Stimulated activated effector memory CD8-positive, alpha-beta T cell treated with anti-CD3 and anti-CD28 coated beads, Interleukin-12 subunit alpha, Interleukin-12 subunit beta, amount 100 ng/mL, for 72 hours (primary cell): ENCODE data around the gene PON2.
"Not testable (repeated sequence)": the region's sequence is repeated elsewhere in the genome, so short reads cannot be mapped to it uniquely, and the experiment has no call there.

ENCODE experiments used
- ATAC-seq: fragments of 150-1000 bp; cut with Tn5 transposase; 2 replicates; pipeline ENCODE4 v1.10.0; 2021
- DNase-seq, 2 donors: peaks; one replicate each; pipeline ENCODE4 v3.0.0; 2021 to 2022; ENCODE audit warnings: low spot score in 2 of 2
- H3K27ac Mint-ChIP-seq: one replicate; pipeline ENCODE4 v1.8.0; 2022; ENCODE audit warnings: mild to moderate bottlenecking, mixed read lengths
- H3K36me3 Mint-ChIP-seq: one replicate; pipeline ENCODE4 v1.8.0; 2022; ENCODE audit warnings: mild to moderate bottlenecking, mixed read lengths
- H3K4me1 Mint-ChIP-seq: one replicate; pipeline ENCODE4 v1.8.0; 2022; ENCODE audit warnings: mixed read lengths
- H3K4me3 Mint-ChIP-seq: one replicate; pipeline ENCODE4 v1.8.0; 2022; ENCODE audit warnings: mild to moderate bottlenecking, mixed read lengths
- H3K9me3 Mint-ChIP-seq: one replicate; pipeline ENCODE4 v1.8.0; 2022; ENCODE audit warnings: mixed read lengths

PON2 gene

GRCh38 chr7:95396136-95397032, 38.4 kb downstream of the PON2 start, which contains the start of gene PON3:
Gene PON3, minus strand, starts transcription at chr7:95396375. Its CDS starts 25 bp downstream, at chr7:95396350.
- Mint-ChIP-seq H3K4me1 (no peaks in the 10 kb centered on the region), H3K4me3 (peak within 1 kb of the TSS; percentile 40), H3K9me3 (no peaks in the 10 kb centered on the region), H3K27ac (no peak within 1 kb of the TSS), H3K36me3 (no peaks in the 10 kb centered on the region)
- peak in 1 of 2 donors; percentile 52 for DNase-seq
- ATAC-seq = peak; percentile 79

GRCh38 chr7:95395755-95396135, 39.1 kb downstream of the PON2 start:
- Mint-ChIP-seq H3K4me3 (peak overlapping the region; percentile 40), H3K4me1 (no peaks in the 10 kb centered on the region), H3K9me3 (no peaks in the 10 kb centered on the region), H3K27ac (no peak overlapping the region), H3K36me3 (no peaks in the 10 kb centered on the region)
- ATAC-seq (no peak), DNase-seq (no peak)

GRCh38 chr7:95394370-95394769, 40.5 kb downstream of the PON2 start:
- Mint-ChIP-seq H3K36me3 (no peaks in the 10 kb centered on the region), H3K4me3 (no peak overlapping the region), H3K4me1 (no peaks in the 10 kb centered on the region), H3K27ac (no peak overlapping the region), H3K9me3 (no peaks in the 10 kb centered on the region)
- ATAC-seq = no peak
- no peak for DNase-seq

GRCh38 chr7:95391761-95392160, 43.1 kb downstream of the PON2 start:
- H3K4me1 Mint-ChIP-seq = no peaks in the 10 kb centered on the region
- no peak for DNase-seq
- no peak for ATAC-seq

GRCh38 chr7:95389516-95389915, 45.3 kb downstream of the PON2 start:
- Mint-ChIP-seq H3K4me3 (no peak overlapping the region), H3K27ac (no peak overlapping the region), H3K36me3 (no peaks in the 10 kb centered on the region), H3K4me1 (no peaks in the 10 kb centered on the region), H3K9me3 (no peaks in the 10 kb centered on the region)
- ATAC-seq = no peak
- DNase-seq = no peak

More at GRCh38 chr7:95391761-95392160, 43.1 kb downstream of the PON2 start:
- no peaks in the 10 kb centered on the region for H3K9me3 Mint-ChIP-seq
- no peaks in the 10 kb centered on the region for H3K36me3 Mint-ChIP-seq
- H3K27ac Mint-ChIP-seq = no peak overlapping the region
- H3K4me3 Mint-ChIP-seq = no peak overlapping the region

- ATAC-seq, H3K27ac Mint-ChIP-seq, DNase-seq, H3K9me3 Mint-ChIP-seq, H3K36me3 Mint-ChIP-seq, H3K4me1 Mint-ChIP-seq, H3K4me3 Mint-ChIP-seq: not testable (repeated sequence)
Measured at GRCh38 chr7:95379457-95379856, 55.4 kb downstream of the PON2 start.

GRCh38 chr7:95376632-95377400, 58.0 kb downstream of the PON2 start:
- H3K4me3 Mint-ChIP-seq = no peak overlapping the region
- no peaks in the 10 kb centered on the region for H3K4me1 Mint-ChIP-seq
- no peak overlapping the region for H3K27ac Mint-ChIP-seq
- no peaks in the 10 kb centered on the region for H3K36me3 Mint-ChIP-seq
- peaks cover 3% of the 10 kb centered on the region for H3K9me3 Mint-ChIP-seq
- DNase-seq (no peak), ATAC-seq (no peak)

GRCh38 chr7:95375591-95376257, 59.1 kb downstream of the PON2 start:
- ATAC-seq (no peak), DNase-seq (no peak)
- no peak overlapping the region for H3K4me3 Mint-ChIP-seq
- H3K9me3 Mint-ChIP-seq = peaks cover 3% of the 10 kb centered on the region
- H3K4me1 Mint-ChIP-seq = no peaks in the 10 kb centered on the region
- no peak overlapping the region for H3K27ac Mint-ChIP-seq
- no peaks in the 10 kb centered on the region for H3K36me3 Mint-ChIP-seq

GRCh38 chr7:95373323-95373722, 61.5 kb downstream of the PON2 start:
- Mint-ChIP-seq H3K4me3 (no peak overlapping the region), H3K27ac (no peak overlapping the region), H3K9me3 (no peaks in the 10 kb centered on the region), H3K36me3 (no peaks in the 10 kb centered on the region), H3K4me1 (no peaks in the 10 kb centered on the region)
- DNase-seq (no peak), ATAC-seq (no peak)

- H3K9me3 Mint-ChIP-seq = no peaks in the 10 kb centered on the region
- no peak for ATAC-seq
- no peak overlapping the region for H3K4me3 Mint-ChIP-seq
- H3K4me1 Mint-ChIP-seq = no peaks in the 10 kb centered on the region
- H3K27ac Mint-ChIP-seq = no peak overlapping the region
- no peaks in the 10 kb centered on the region for H3K36me3 Mint-ChIP-seq
- DNase-seq = no peak
Measured at GRCh38 chr7:95368235-95368634, 66.6 kb downstream of the PON2 start.

GRCh38 chr7:95367606-95368005, 67.2 kb downstream of the PON2 start:
- no peaks in the 10 kb centered on the region for H3K36me3 Mint-ChIP-seq
- no peaks in the 10 kb centered on the region for H3K9me3 Mint-ChIP-seq
- DNase-seq (no peak), ATAC-seq (no peak)
- H3K4me1 Mint-ChIP-seq = no peaks in the 10 kb centered on the region
- H3K27ac Mint-ChIP-seq = no peak overlapping the region
- H3K4me3 Mint-ChIP-seq = no peak overlapping the region

- Mint-ChIP-seq H3K4me1 (no peaks in the 10 kb centered on the region), H3K27ac (no peak overlapping the region), H3K4me3 (no peak overlapping the region), H3K36me3 (no peaks in the 10 kb centered on the region), H3K9me3 (no peaks in the 10 kb centered on the region)
- DNase-seq (no peak), ATAC-seq (no peak)
Measured at GRCh38 chr7:95365151-95365550, 69.7 kb downstream of the PON2 start.

- DNase-seq (no peak), ATAC-seq (no peak)
- Mint-ChIP-seq H3K9me3 (no peaks in the 10 kb centered on the region), H3K27ac (no peak overlapping the region), H3K4me1 (no peaks in the 10 kb centered on the region), H3K4me3 (no peak overlapping the region), H3K36me3 (no peaks in the 10 kb centered on the region)
Measured at GRCh38 chr7:95357623-95358022, 77.2 kb downstream of the PON2 start.
